ENCODE measurements around the gene KLC1.
A peak's percentile ranks its signal among the peaks of the same experiment; 100 is the strongest.

Gene KLC1

DNA sequence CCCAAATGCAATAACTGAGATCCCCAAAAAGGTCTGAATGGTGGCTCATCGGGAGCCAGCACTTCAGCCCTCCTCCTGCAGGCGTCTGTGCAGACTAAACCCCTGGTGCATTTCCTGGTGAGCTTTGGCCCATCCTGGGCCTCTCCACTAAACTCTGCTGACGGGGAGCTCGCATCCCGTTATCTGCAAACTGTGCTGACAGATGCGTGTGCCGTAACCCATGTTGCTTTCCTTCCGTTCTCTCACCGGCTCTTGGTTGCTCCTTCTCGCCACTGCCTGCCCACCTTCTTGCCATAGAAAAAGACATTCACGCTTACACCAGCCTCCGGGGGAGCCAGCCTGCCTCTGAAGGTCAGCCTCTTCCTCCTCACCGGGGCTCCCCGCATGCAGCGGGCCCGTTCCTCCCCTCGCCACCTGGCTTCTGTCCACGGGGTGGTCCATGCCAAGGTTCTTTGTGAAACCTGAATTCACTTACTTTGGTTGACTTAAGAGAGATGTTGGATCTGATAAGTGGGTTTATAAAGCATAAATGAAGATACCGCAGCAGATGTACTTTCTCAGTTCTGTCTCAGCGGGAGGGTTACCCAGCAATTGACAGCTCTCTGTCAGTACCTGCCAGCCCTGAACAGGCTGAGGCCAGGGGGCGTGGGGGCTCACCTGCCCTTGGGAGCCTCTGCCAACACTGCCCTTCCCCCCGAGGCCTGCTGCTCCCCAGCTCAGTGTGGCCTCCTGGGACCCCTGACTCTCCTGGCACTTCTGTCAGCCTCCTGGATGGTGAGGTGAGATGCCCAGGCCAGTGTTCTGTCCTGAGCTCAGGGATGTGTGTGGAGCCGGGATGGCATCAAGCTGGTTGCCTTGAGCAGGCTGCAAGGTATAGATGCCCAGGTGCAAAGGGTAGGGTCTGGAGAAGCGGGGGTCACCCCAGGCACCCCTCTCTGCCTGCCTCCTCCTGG is 100.8 kb downstream of the KLC1 start:
- DNase-seq (ENCODE audit: low read depth in 2 of 2) = no peak
- TF ChIP-seq, protein P1, sequence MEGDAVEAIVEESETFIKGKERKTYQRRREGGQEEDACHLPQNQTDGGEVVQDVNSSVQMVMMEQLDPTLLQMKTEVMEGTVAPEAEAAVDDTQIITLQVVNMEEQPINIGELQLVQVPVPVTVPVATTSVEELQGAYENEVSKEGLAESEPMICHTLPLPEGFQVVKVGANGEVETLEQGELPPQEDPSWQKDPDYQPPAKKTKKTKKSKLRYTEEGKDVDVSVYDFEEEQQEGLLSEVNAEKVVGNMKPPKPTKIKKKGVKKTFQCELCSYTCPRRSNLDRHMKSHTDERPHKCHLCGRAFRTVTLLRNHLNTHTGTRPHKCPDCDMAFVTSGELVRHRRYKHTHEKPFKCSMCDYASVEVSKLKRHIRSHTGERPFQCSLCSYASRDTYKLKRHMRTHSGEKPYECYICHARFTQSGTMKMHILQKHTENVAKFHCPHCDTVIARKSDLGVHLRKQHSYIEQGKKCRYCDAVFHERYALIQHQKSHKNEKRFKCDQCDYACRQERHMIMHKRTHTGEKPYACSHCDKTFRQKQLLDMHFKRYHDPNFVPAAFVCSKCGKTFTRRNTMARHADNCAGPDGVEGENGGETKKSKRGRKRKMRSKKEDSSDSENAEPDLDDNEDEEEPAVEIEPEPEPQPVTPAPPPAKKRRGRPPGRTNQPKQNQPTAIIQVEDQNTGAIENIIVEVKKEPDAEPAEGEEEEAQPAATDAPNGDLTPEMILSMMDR (IDR thresholded peaks at IDR 0.05; ENCODE audit: low read depth, low read length) = no peak
- no peak overlapping the region for H3K4me3 ChIP-seq (replicated peaks in 1 of 2; ENCODE audit: low read depth in 2 of 2, low read length in 2 of 2)

DNA sequence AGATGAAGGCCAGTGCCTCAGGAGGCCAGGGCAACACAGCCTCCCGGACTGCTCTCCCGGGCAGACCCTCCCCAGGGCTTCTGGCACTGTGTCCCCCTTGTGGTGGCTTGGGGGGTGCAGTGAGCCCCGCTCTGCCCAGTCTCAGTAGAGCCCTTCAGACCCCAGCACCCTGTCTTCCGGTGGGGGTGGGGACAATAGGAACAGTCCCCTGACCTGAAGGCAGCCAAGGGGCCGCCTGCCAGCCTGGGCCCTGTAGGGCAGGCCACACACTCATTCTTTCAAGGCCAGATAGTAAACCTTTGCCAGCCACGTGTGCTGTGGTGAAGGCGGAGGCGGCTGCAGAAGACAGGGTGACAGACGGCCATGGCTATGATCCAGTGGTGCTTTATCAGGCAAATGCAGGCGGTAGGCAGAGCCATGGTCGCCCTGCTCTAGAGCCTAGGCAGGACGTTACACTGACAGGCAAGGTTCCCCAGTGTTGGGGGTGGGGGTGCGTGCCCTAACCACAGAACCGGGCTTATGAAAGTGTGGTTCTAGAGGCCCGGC is 101.6 kb downstream of the KLC1 start:
- peak in 1 of 2 donors; percentile 30 for DNase-seq (ENCODE audit: low read depth in 2 of 2)

DNA sequence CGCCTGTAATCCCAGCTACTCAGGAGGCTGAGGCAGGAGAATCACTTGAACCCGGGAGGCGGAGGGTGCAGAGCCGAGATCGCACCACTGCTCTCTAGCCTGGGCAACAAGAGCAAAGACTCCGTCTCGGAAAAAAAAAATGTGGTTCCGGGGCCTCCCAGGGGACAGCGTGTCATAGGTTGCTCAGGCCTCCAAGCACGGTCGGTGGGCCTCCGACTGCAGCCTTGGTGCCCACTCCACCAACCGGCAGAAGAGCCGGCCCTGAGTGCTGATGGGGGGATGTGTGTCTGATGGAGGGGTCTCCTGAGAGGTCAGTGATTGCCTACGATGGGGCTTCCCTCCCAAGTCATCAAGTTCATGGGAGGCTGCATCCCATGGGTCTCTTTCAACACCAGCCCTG is 102.5 kb downstream of the KLC1 start:
- TF ChIP-seq, protein P1 (IDR thresholded peaks at IDR 0.05; ENCODE audit: low read depth, low read length) = no peak
- no peak for DNase-seq (ENCODE audit: low read depth in 2 of 2)
- no peak overlapping the region for H3K4me3 ChIP-seq (replicated peaks in 1 of 2; ENCODE audit: low read depth in 2 of 2, low read length in 2 of 2)

More for the DNA sequence above, 101.6 kb downstream of the KLC1 start:
- no peak overlapping the region for H3K4me3 ChIP-seq (replicated peaks in 1 of 2; ENCODE audit: low read depth in 2 of 2, low read length in 2 of 2)
- TF ChIP-seq, protein P1 (IDR thresholded peaks at IDR 0.05; ENCODE audit: low read depth, low read length) = peak; percentile 4

DNA sequence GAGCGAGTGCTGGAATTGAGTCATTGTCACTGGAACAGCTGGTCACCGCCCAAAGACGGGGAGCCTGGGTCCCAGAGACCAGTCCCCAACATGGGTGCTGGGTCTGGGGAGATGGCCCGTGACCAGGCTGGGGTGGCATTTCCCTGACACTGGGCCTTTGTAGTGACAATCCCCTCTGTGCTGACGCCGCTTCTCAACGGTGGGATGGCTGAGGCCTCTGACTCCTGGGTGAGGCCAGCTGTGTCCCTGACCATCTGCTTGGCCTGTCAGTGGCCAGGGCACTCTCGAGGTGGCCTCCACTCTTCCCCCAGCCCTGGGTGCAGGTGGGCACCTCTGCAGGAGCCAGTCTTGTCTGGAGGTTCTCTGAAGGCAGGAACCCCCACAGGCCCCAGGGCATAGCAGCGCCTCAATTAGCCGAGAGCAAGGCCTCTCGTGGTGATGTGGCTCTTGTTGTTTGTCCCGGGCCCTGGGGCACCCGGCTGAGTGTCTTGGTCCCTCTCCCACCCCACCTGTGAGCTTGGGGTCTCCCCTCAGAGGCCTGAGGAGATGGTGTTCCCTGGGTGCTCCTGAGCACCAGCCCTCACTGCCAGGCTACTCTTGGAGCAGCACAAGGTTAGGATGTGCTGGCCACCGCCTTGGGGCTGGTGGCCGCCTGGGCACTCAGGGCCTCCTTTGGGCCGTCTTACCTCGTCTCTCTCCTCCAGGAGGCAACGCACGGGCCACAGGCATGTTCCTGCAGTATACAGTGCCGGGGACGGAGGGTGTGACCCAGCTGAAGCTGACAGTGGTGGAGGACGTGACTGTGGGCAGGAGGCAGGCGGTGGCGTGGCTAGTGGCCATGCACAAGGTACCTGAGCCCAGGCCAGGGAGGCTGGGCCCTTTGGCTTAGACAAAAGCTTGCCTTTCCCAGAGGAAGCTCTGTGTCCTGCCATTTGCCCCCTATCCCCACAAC is 103.2 kb downstream of the KLC1 start:
- TF ChIP-seq, protein P1 (IDR thresholded peaks at IDR 0.05; ENCODE audit: low read depth, low read length) = no peak
- DNase-seq (ENCODE audit: low read depth in 2 of 2) = no peak
- no peak overlapping the region for H3K4me3 ChIP-seq (replicated peaks in 1 of 2; ENCODE audit: low read depth in 2 of 2, low read length in 2 of 2)

DNA sequence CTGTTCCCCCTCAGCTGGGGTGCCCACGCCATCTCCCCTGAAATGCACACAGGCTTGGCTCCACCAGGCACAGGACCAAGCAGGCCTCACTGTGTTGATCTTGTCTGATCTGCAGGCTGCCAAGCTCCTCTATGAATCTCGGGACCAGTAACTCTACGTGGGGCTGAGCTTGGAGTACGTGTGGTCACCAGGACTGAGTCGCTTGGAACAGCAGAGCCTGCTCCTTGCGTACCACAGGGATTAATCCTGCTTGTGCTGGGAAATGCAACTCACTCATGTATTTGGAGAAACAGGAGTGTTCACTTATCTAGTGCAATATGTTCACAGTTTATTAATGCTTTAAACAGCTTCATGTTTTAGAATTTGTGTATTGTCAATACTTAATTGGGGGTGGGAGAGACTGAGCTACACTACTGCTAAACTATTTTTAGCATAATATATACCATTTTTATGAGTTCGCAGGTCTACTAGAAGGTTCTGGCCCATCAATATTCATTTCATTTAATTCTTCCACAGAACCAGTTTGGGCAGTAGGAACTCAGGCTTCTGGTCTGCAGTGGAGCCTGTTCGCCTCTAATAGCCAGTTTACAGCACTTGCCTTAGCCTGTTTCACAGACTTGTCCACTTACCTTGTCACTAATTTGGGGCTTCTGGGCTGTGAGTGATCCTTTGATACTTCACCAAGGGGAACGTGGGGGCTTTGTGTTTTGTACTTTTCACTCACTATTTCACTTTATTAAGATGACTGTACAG is 104.0 kb downstream of the KLC1 start:
- TF ChIP-seq, protein P1 (IDR thresholded peaks at IDR 0.05; ENCODE audit: low read depth, low read length) = no peak
- H3K4me3 ChIP-seq (replicated peaks in 1 of 2; ENCODE audit: low read depth in 2 of 2, low read length in 2 of 2) = no peak overlapping the region
- DNase-seq (ENCODE audit: low read depth in 2 of 2) = no peak

DNA sequence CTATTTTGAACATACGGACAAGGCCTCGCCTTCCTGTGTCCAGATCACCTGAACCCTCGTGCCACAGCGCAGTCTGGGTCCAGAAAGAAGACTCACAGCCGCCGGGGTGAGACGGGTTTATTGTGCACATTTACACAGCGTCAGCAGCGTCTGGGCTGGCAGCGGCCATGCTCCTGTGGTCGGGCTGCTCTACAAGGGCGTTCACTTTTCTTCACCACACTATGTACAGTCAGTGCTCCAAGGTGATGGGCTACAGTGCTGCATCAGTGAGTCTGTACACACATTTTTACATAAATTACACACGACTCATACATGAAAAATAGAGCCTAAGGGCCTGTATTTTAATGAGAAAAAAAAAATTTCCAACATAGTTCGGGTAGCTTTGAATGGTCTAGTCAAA is 104.6 kb downstream of the KLC1 start:
- no peak for DNase-seq (ENCODE audit: low read depth in 2 of 2)
- TF ChIP-seq, protein P1 (IDR thresholded peaks at IDR 0.05; ENCODE audit: low read depth, low read length) = no peak
- no peak overlapping the region for H3K4me3 ChIP-seq (replicated peaks in 1 of 2; ENCODE audit: low read depth in 2 of 2, low read length in 2 of 2)

Data from cardiac fibroblast (primary cell).